ENCODE measurements around the gene ANAPC4. TPM values are rescaled to one million over a fixed set of nuclear protein-coding genes. Genes with fewer than 3 reads are reported as not detected.
A peak's percentile ranks its signal among the peaks of the same experiment; 100 is the strongest.

ANAPC4 gene
- total RNA-seq, 1 donor from 2014 or later: 33.8 TPM

DNA sequence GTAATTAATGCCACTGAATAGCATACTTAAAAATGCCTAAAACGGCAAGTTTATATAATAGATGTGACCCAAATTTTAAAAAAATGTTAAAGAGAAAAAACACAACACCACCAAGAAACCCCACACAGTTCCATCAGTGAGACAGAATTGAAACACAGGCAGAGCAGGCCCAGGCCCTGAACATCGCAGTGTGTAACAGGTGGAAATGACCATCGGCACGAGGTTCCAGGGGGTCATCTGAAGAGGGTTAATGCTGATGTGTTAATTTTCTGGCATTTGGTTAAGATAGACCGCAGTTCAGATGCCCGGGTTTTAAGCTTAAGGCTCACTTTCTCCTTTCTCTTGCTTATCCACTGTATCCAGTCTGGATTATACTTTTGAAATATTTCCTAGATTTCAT lies 66.8 kb downstream of the ANAPC4 start:
- DNase-seq (no peak), ATAC-seq (no peak)
- Histone ChIP-seq H3K9me3 (no peaks in the 10 kb centered on the region), H3K27ac (peak overlapping the region; percentile 44), H3K27me3 (ENCODE audit: low read depth) (no peaks in the 10 kb centered on the region), H3K4me1 (peaks cover 28% of the 10 kb centered on the region), H3K36me3 (no peaks in the 10 kb centered on the region), H3K4me3 (no peak overlapping the region)
- intact Hi-C loops (cut with DNase I): loop anchor here (10.0 kb wide), 3 partner anchors 121 to 321 kb away; partner anchors contain the start of gene SLC34A2
- TF ChIP-seq, protein P1, sequence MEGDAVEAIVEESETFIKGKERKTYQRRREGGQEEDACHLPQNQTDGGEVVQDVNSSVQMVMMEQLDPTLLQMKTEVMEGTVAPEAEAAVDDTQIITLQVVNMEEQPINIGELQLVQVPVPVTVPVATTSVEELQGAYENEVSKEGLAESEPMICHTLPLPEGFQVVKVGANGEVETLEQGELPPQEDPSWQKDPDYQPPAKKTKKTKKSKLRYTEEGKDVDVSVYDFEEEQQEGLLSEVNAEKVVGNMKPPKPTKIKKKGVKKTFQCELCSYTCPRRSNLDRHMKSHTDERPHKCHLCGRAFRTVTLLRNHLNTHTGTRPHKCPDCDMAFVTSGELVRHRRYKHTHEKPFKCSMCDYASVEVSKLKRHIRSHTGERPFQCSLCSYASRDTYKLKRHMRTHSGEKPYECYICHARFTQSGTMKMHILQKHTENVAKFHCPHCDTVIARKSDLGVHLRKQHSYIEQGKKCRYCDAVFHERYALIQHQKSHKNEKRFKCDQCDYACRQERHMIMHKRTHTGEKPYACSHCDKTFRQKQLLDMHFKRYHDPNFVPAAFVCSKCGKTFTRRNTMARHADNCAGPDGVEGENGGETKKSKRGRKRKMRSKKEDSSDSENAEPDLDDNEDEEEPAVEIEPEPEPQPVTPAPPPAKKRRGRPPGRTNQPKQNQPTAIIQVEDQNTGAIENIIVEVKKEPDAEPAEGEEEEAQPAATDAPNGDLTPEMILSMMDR (IDR thresholded peaks at IDR 0.05): no peak

DNA sequence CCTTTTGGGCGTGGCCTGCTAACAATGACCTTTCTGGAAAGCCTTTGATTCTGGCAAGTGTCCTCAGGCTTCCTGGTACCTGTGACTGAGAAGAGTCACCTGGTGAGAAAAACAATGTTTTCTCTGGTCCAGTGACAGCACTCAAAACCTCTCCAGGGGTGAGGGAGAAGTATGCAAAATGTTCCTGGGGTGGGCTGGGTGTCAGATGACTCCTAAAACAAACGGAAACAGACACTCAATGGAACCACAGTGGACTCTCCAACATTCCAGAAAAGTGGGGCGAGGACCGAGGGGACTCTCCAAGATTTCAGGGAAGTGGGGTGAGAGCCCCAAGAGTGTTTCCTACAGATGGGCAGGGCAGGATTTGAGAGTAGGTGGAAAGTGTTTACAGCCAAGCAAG lies 69.5 kb downstream of the ANAPC4 start:
- intact Hi-C loops (cut with DNase I): loop anchor here (10.0 kb wide), 3 partner anchors 118 to 318 kb away; partner anchors contain the start of gene SLC34A2

DNA sequence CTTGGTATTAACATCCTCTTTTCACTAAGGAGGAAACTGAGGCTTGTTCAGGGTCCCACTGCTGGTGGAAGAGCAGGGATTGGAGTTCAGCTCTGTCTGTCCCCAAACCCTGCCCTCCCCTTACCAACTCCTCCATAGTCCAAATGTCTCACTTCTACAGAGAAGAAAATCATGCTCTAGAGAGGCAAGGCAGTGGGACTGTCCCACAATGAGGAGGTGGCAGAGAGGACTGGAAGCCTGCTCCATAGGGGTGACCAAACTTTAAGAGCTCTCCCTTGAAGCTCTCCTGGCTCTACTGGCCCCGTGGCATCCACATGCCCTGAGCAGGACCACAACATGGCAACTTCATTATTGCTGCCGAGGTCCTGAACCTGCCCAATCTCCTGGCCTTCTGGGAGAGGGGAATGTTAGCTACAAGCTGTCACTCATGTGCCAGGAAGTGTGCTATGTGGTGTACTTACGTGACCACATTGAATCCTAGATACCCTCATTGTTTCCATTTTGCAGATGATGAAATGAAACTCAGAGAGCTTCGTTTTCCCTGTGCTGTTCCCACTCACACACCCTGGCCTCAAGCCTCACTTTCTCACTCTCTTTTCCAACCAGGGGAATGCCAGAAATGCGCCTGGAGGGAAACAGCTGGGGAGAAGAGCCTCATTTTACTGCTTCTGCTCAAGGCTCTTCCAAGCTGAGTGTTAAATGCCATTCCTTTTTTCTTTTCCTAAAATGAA lies 71.5 kb downstream of the ANAPC4 start:
- Histone ChIP-seq H3K36me3 (no peaks in the 10 kb centered on the region), H3K27me3 (ENCODE audit: low read depth) (no peaks in the 10 kb centered on the region), H3K9me3 (no peaks in the 10 kb centered on the region), H3K4me1 (peaks cover 18% of the 10 kb centered on the region), H3K4me3 (no peak overlapping the region), H3K27ac (peak overlapping the region; percentile 26)
- TF ChIP-seq, protein P1 (IDR thresholded peaks at IDR 0.05): no peak
- DNase-seq (no peak), ATAC-seq (peak; percentile 8 to 9)
- intact Hi-C loops (cut with DNase I): loop anchor here (10.0 kb wide), 3 partner anchors 116 to 316 kb away; partner anchors contain the start of gene SLC34A2

More for the DNA sequence above, 69.5 kb downstream of the ANAPC4 start:
- ATAC-seq: peak; percentile 69 to 77
- H3K27ac ChIP-seq: peak overlapping the region; percentile 18
- peak; percentile 55 for DNase-seq
- no peaks in the 10 kb centered on the region for H3K27me3 ChIP-seq (ENCODE audit: low read depth)
- TF ChIP-seq, protein P1 (IDR thresholded peaks at IDR 0.05): no peak
- H3K4me1 ChIP-seq: peaks cover 18% of the 10 kb centered on the region
- H3K4me3 ChIP-seq: no peak overlapping the region
- no peaks in the 10 kb centered on the region for H3K9me3 ChIP-seq
- H3K36me3 ChIP-seq: no peaks in the 10 kb centered on the region

DNA sequence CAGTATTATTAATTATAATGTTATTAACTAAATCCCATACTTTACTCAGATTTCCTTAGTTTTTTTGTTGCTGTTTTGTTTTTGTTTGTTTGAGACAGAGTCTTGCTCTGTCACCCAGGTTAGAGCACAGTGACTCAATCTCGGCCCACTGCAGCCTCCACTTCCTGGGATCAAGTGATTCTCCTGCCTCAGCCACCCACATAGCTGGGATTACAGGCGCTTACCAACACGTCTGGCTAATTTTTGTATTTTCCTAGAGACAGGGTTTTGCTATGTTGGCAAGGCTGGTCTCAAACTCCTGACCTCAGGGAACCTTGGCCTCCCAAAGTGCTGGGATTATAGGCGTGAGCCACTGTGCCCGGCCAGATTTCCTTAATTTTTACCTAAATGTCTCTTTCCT lies 72.2 kb downstream of the ANAPC4 start:
- no peaks in the 10 kb centered on the region for H3K27me3 ChIP-seq (ENCODE audit: low read depth)
- H3K9me3 ChIP-seq: no peaks in the 10 kb centered on the region
- H3K27ac ChIP-seq: no peak overlapping the region
- intact Hi-C loops (cut with DNase I): loop anchor here (10.0 kb wide), 3 partner anchors 116 to 316 kb away; partner anchors contain the start of gene SLC34A2
- peaks cover 18% of the 10 kb centered on the region for H3K4me1 ChIP-seq
- H3K36me3 ChIP-seq: no peaks in the 10 kb centered on the region
- TF ChIP-seq, protein P1 (IDR thresholded peaks at IDR 0.05): no peak
- ATAC-seq (peak in 1 of 2 donors; percentile 48), DNase-seq (no peak)
- H3K4me3 ChIP-seq: no peak overlapping the region

DNA sequence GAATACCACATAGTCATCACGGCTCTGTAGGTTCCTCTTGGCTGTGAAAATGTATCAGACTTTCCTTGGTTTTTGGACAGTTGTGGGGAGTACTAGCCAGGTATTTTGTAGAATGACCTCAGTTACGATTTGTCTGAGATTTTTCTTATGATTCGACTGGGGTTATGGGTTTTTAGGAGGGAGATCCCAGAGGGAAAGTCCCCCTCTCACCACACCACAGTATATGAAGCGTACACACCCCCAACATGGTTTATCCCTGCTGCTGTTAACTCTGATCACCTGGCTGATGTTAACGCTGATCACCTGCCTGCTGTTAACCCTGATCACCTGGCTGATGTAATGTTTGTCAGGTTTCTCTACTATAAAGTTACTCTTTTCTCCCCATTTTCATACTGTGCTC lies 72.6 kb downstream of the ANAPC4 start:
- Histone ChIP-seq H3K9me3 (no peaks in the 10 kb centered on the region), H3K27ac (no peak overlapping the region), H3K36me3 (no peaks in the 10 kb centered on the region), H3K4me1 (peaks cover 18% of the 10 kb centered on the region), H3K27me3 (ENCODE audit: low read depth) (no peaks in the 10 kb centered on the region), H3K4me3 (no peak overlapping the region)
- DNase-seq: no peak
- ATAC-seq: no peak
- intact Hi-C loops (cut with DNase I): loop anchor here (10.0 kb wide), 3 partner anchors 115 to 315 kb away; partner anchors contain the start of gene SLC34A2
- TF ChIP-seq, protein P1 (IDR thresholded peaks at IDR 0.05): no peak
